Measurements from ENCODE around the gene FREM1. TPM values are rescaled to one million over a fixed set of nuclear protein-coding genes. Genes with fewer than 3 reads are reported as not detected.

FREM1 gene
- total and polyA plus RNA-seq, 2 donors: 2.1 to 5.1 TPM

DNA sequence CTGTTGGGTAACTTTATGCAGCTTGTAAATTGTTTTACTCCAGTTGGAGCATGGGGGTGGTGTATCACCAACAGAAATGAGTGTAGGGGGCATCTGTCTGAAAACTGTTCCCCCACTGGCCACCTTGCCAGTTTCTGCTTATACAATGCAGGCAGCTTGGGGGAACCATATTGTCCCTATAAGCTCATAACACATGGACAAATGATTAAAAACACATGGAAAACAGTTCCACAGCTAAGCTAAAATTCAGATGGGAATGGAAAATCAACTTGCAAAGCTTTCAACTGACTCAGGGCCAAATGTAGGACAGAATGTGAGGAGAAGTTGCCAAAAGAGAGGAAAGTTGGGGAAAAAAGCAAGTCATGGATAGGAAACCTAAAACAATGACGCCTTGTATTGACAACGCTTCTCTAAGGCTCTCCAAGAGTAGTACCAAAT lies 179.7 kb downstream of the FREM1 start:
- H3K4me1 ChIP-seq (ENCODE audit: control insufficient read depth in 2 of 2, insufficient read depth in 2 of 2, low read length in 2 of 2): no peaks in the 10 kb centered on the region
- H3K9me3 ChIP-seq (ENCODE audit: control insufficient read depth in 2 of 2, insufficient read depth in 1 of 2, low read length in 1 of 2): no peaks in the 10 kb centered on the region
- no peak overlapping the region for H3K27ac ChIP-seq (ENCODE audit: low read depth in 1 of 2, low read length in 1 of 2)
- no peak overlapping the region for H3K4me3 ChIP-seq (ENCODE audit: low read length in 2 of 2)
- no peak for DNase-seq (ENCODE audit: low read depth in 6 of 9, low spot score in 9 of 9)
- 97% methylated on average over 2 of the region's 2 CpGs for WGBS
- no peaks in the 10 kb centered on the region for H3K36me3 ChIP-seq (ENCODE audit: control insufficient read depth in 2 of 2, insufficient read depth in 2 of 2, low read length in 1 of 2)
- H3K27me3 ChIP-seq (ENCODE audit: control insufficient read depth in 2 of 2, insufficient read depth in 1 of 2, low read length in 1 of 2): no peaks in the 10 kb centered on the region

DNA sequence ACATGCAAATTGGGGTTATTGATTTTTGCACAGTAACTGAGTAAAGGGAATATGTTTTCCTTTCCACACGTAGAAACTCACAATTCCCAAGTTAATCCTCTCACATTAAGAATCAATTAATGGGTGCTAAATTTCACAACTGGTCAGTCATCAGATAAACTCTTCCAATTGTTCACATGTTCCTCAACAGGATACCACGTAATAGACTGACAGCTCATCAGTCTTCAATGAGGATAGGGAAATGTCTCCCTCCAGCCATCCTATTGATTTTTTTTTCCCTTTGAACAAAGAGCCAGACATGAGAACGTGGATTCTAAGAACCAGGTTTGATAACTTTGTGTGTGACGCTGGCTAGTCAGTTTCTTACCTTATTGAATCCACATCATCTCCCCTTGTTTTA lies 186.9 kb downstream of the FREM1 start:
- Histone ChIP-seq H3K27me3 (ENCODE audit: control insufficient read depth in 2 of 2, insufficient read depth in 1 of 2, low read length in 1 of 2) (peaks cover 0 to 3% of the 10 kb centered on the region in 2 donors), H3K27ac (ENCODE audit: low read depth in 1 of 2, low read length in 1 of 2) (no peak overlapping the region), H3K9me3 (ENCODE audit: control insufficient read depth in 2 of 2, insufficient read depth in 1 of 2, low read length in 1 of 2) (no peaks in the 10 kb centered on the region), H3K36me3 (ENCODE audit: control insufficient read depth in 2 of 2, insufficient read depth in 2 of 2, low read length in 1 of 2) (no peaks in the 10 kb centered on the region), H3K4me3 (ENCODE audit: low read length in 2 of 2) (no peak overlapping the region), H3K4me1 (ENCODE audit: control insufficient read depth in 2 of 2, insufficient read depth in 2 of 2, low read length in 2 of 2) (no peaks in the 10 kb centered on the region)
- no peak for DNase-seq (ENCODE audit: low read depth in 6 of 9, low spot score in 9 of 9)
- 82% methylated on average over 4 of the region's 4 CpGs for WGBS

DNA sequence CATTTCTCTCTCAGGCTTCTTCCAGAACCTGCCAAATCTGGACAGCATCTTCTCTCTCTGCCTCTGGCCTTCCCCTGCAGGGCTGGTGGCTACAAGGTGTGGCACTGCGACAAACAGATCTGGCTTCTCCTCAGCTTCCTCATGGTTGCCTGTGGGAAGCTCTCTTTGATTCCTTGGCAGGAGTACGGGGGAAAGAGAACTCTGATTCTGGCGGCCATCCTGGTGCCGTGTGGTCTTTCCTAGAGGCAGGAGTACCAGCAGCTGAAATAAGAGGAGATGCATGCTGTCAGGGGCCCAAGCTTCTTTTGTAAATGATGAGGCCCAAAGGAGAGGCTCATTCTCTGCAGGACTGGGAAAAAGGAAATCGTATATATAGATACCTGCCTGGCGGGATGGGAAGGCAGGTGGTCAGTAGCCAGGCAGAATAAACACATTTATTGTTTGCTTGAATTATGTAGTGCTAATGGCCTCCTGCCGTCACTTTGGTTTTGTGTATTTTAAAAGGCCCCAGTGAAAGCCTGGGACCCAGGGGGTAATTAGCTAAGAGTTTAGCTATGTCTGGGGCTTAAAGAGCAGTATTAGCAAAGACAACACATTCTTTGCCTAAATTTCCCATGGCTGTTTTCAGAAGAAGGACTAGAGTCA lies 187.7 kb downstream of the FREM1 start, which contains the start of gene CER1:
TSS of gene CER1 (minus strand) at position 343 of the 645 bp plus-strand sequence. CDS start at position 282, 61 bp downstream.
- no peak within 1 kb of the TSS for H3K4me3 ChIP-seq (ENCODE audit: low read length in 2 of 2)
- WGBS: 73% methylated on average over 7 of the region's 7 CpGs
- no peak within 1 kb of the TSS for H3K27ac ChIP-seq (ENCODE audit: low read depth in 1 of 2, low read length in 1 of 2)
- H3K27me3 ChIP-seq (ENCODE audit: control insufficient read depth in 2 of 2, insufficient read depth in 1 of 2, low read length in 1 of 2): peaks cover 0 to 3% of the 10 kb centered on the region in 2 donors
- H3K36me3 ChIP-seq (ENCODE audit: control insufficient read depth in 2 of 2, insufficient read depth in 2 of 2, low read length in 1 of 2): no peaks in the 10 kb centered on the region
- no peak for DNase-seq (ENCODE audit: low read depth in 6 of 9, low spot score in 9 of 9)
- H3K4me1 ChIP-seq (ENCODE audit: control insufficient read depth in 2 of 2, insufficient read depth in 2 of 2, low read length in 2 of 2): no peaks in the 10 kb centered on the region
- no peaks in the 10 kb centered on the region for H3K9me3 ChIP-seq (ENCODE audit: control insufficient read depth in 2 of 2, insufficient read depth in 1 of 2, low read length in 1 of 2)

DNA sequence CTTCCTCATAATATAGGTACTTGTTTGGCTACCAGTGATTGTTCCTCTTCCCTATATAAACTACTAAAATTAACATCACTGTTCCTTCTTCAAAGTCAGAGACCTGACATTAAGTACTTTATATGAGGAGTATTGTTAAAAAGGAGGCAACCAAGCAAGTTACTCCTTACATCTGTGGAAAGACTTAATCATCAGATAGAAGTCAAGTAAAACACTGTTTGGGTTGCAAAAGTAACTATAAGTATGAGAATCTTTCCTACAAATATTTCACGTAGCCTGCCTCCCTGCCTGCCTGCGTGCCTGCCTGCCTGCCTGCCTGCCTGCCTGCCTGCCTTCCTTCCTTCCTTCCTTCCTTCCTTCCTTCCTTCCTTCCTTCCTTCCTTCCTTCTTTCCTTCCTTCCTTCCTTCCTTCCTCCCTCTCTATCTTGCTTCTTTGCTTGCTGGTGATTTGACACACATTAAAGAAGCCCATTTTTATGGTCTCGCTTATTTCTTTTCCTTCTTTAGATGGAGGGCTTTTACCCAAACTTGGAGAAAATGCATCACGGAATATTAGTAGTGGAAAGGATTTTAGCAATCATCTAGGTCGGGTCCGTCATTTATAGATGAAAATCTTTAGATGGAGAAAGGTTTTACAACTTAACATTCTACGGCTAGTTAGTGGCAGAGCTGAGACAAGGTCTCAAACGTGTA lies 190.9 kb downstream of the FREM1 start:
- no peak for DNase-seq (ENCODE audit: low read depth in 6 of 9, low spot score in 9 of 9)
- H3K27me3 ChIP-seq (ENCODE audit: control insufficient read depth in 2 of 2, insufficient read depth in 1 of 2, low read length in 1 of 2): peaks cover 0 to 3% of the 10 kb centered on the region in 2 donors
- no peak overlapping the region for H3K27ac ChIP-seq (ENCODE audit: low read depth in 1 of 2, low read length in 1 of 2)
- 83% methylated on average over 8 of the region's 8 CpGs for WGBS
- H3K9me3 ChIP-seq (ENCODE audit: control insufficient read depth in 2 of 2, insufficient read depth in 1 of 2, low read length in 1 of 2): no peaks in the 10 kb centered on the region
- H3K36me3 ChIP-seq (ENCODE audit: control insufficient read depth in 2 of 2, insufficient read depth in 2 of 2, low read length in 1 of 2): no peaks in the 10 kb centered on the region
- no peak overlapping the region for H3K4me3 ChIP-seq (ENCODE audit: low read length in 2 of 2)
- H3K4me1 ChIP-seq (ENCODE audit: control insufficient read depth in 2 of 2, insufficient read depth in 2 of 2, low read length in 2 of 2): no peaks in the 10 kb centered on the region

DNA sequence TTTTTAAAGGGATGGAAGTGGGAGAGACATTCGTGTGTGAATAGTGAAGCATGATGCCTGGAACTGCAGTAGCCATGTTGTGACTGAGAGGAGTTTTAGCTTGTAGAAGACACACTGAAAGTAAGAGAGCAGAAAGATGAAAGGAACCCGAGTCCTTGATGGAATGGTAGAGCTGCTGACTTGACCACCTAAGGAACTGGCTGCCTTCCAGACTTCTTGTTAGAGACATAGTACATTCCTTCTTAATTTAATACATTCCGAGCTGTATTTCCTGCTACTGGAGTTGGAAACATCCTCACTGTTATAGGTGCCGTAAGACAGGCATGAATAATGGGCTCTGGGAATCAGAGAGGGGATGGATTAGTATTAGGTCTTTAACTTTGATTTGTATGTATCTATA lies 195.1 kb downstream of the FREM1 start:
- no peaks in the 10 kb centered on the region for H3K27me3 ChIP-seq (ENCODE audit: control insufficient read depth in 2 of 2, insufficient read depth in 1 of 2, low read length in 1 of 2)
- H3K36me3 ChIP-seq (ENCODE audit: control insufficient read depth in 2 of 2, insufficient read depth in 2 of 2, low read length in 1 of 2): no peaks in the 10 kb centered on the region
- no peak for DNase-seq (ENCODE audit: low read depth in 6 of 9, low spot score in 9 of 9)
- 91% methylated on average over 4 of the region's 4 CpGs for WGBS
- no peaks in the 10 kb centered on the region for H3K9me3 ChIP-seq (ENCODE audit: control insufficient read depth in 2 of 2, insufficient read depth in 1 of 2, low read length in 1 of 2)
- H3K27ac ChIP-seq (ENCODE audit: low read depth in 1 of 2, low read length in 1 of 2): no peak overlapping the region
- no peaks in the 10 kb centered on the region for H3K4me1 ChIP-seq (ENCODE audit: control insufficient read depth in 2 of 2, insufficient read depth in 2 of 2, low read length in 2 of 2)
- H3K4me3 ChIP-seq (ENCODE audit: low read length in 2 of 2): no peak overlapping the region

DNA sequence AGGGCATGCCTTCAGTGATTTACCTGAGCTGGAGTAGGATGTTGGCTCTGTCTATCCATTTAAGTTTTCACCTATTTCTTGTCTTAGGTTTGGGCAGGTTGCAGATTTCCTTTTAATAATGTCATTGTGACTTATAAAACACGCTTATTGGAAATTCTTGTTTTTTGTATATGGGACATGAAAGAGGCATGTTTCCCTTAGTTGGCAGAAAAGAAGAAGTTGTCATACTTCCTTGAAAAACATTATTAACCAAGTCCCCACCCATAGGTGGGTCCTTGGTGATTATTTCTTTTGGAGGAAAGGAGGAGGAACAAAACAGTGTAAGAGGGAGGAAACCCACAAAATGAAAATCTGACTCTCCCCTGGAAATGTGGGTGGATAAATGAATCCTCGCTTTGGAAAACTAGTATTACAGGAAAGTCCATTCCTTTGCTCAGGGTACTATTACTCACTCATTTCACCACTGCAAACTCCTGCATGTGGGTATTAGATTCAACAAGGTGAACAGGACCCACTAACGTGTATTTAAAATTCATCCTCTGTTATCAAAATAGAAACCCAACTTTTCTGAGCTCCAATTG lies 197.0 kb downstream of the FREM1 start:
- WGBS: 89% methylated on average over 3 of the region's 3 CpGs
- Histone ChIP-seq H3K27ac (ENCODE audit: low read depth in 1 of 2, low read length in 1 of 2) (no peak overlapping the region), H3K27me3 (ENCODE audit: control insufficient read depth in 2 of 2, insufficient read depth in 1 of 2, low read length in 1 of 2) (no peaks in the 10 kb centered on the region), H3K4me3 (ENCODE audit: low read length in 2 of 2) (no peak overlapping the region), H3K9me3 (ENCODE audit: control insufficient read depth in 2 of 2, insufficient read depth in 1 of 2, low read length in 1 of 2) (no peaks in the 10 kb centered on the region), H3K36me3 (ENCODE audit: control insufficient read depth in 2 of 2, insufficient read depth in 2 of 2, low read length in 1 of 2) (no peaks in the 10 kb centered on the region), H3K4me1 (ENCODE audit: control insufficient read depth in 2 of 2, insufficient read depth in 2 of 2, low read length in 2 of 2) (no peaks in the 10 kb centered on the region)
- DNase-seq (ENCODE audit: low read depth in 6 of 9, low spot score in 9 of 9): no peak

DNA sequence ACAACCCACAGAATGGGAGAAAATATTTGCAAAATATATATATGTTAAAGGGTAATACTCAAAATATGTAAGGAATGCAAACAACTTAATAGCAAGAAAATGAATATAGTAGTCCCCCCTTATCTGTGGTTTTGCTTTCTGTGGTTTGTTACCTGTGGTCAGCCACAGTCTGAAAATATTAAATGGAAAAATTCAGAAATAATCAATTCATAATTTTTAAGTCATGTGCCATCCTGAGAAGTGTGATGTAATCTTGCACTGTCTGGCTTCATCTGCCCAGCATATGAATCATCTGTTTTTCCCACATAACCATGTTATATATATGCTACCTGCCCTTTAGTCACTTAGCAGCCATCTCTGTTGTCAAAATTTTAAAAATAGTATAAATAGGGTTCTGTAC lies 199.4 kb downstream of the FREM1 start:
- no peaks in the 10 kb centered on the region for H3K9me3 ChIP-seq (ENCODE audit: control insufficient read depth in 2 of 2, insufficient read depth in 1 of 2, low read length in 1 of 2)
- no peak overlapping the region for H3K27ac ChIP-seq (ENCODE audit: low read depth in 1 of 2, low read length in 1 of 2)
- H3K36me3 ChIP-seq (ENCODE audit: control insufficient read depth in 2 of 2, insufficient read depth in 2 of 2, low read length in 1 of 2): no peaks in the 10 kb centered on the region
- H3K4me3 ChIP-seq (ENCODE audit: low read length in 2 of 2): no peak overlapping the region
- no peaks in the 10 kb centered on the region for H3K27me3 ChIP-seq (ENCODE audit: control insufficient read depth in 2 of 2, insufficient read depth in 1 of 2, low read length in 1 of 2)
- no peaks in the 10 kb centered on the region for H3K4me1 ChIP-seq (ENCODE audit: control insufficient read depth in 2 of 2, insufficient read depth in 2 of 2, low read length in 2 of 2)
- no peak for DNase-seq (ENCODE audit: low read depth in 6 of 9, low spot score in 9 of 9)

DNA sequence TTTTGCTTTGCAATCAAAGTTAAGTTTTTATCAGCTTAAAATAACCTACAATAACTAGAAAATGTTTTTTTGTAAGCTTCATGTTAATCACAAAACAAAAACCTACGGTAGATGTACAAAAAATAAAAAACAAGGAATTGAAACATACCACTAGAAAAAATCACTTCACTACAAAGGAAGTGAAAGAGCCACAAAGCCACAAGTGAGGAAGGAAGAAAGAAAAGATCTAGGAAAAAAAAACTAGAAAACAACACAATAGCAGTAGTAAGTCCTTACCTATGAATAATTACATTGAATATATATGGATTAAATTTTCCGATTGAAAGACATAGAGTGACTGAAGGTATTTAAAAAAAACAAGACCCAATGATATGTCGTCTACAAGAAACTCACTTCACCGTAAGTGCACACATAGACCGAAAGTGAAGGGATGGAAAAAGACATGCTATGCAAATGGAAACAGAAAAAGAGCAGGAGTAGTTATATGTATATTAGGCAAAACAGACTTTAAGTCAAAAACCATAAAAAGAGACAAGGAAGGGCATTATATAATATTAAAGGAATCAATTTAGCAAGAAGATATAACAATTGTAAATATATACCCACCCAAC lies 203.6 kb downstream of the FREM1 start:
- no peaks in the 10 kb centered on the region for H3K4me1 ChIP-seq (ENCODE audit: control insufficient read depth in 2 of 2, insufficient read depth in 2 of 2, low read length in 2 of 2)
- H3K27me3 ChIP-seq (ENCODE audit: control insufficient read depth in 2 of 2, insufficient read depth in 1 of 2, low read length in 1 of 2): no peaks in the 10 kb centered on the region
- no peaks in the 10 kb centered on the region for H3K36me3 ChIP-seq (ENCODE audit: control insufficient read depth in 2 of 2, insufficient read depth in 2 of 2, low read length in 1 of 2)
- no peak overlapping the region for H3K27ac ChIP-seq (ENCODE audit: low read depth in 1 of 2, low read length in 1 of 2)
- no peak overlapping the region for H3K4me3 ChIP-seq (ENCODE audit: low read length in 2 of 2)
- H3K9me3 ChIP-seq (ENCODE audit: control insufficient read depth in 2 of 2, insufficient read depth in 1 of 2, low read length in 1 of 2): peaks cover 0 to 4% of the 10 kb centered on the region in 2 donors
- 91% methylated on average over 5 of the region's 5 CpGs for WGBS
- no peak for DNase-seq (ENCODE audit: low read depth in 6 of 9, low spot score in 9 of 9)

DNA sequence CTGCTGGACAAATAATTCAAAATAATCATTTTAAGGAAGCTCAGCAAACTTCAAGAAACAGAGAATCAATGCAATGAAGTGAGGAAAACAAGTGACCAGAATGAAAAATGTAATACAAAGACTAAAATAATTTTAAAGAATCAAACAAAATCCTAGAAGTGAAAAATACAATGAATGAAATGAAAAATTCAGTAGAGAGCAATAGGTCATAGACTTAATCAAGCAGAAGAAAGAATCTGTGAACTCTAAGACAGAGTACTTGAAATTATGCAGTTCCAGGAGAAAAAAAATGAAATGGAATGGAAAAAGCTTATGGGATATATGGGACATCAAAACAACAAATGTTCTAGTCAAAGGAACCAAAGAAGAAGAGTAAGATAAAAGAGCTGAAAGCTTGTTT lies 205.1 kb downstream of the FREM1 start:
- Histone ChIP-seq H3K4me3 (ENCODE audit: low read length in 2 of 2) (no peak overlapping the region), H3K27me3 (ENCODE audit: control insufficient read depth in 2 of 2, insufficient read depth in 1 of 2, low read length in 1 of 2) (no peaks in the 10 kb centered on the region), H3K9me3 (ENCODE audit: control insufficient read depth in 2 of 2, insufficient read depth in 1 of 2, low read length in 1 of 2) (peaks cover 0 to 4% of the 10 kb centered on the region in 2 donors), H3K36me3 (ENCODE audit: control insufficient read depth in 2 of 2, insufficient read depth in 2 of 2, low read length in 1 of 2) (no peaks in the 10 kb centered on the region), H3K4me1 (ENCODE audit: control insufficient read depth in 2 of 2, insufficient read depth in 2 of 2, low read length in 2 of 2) (no peaks in the 10 kb centered on the region), H3K27ac (ENCODE audit: low read depth in 1 of 2, low read length in 1 of 2) (no peak overlapping the region)
- DNase-seq (ENCODE audit: low read depth in 6 of 9, low spot score in 9 of 9): no peak

Data from thymus (tissue), 11 donors.